Parathyroid adenoma (tissue), 2 donors: ENCODE data around the gene MDH2.

Experiments
- H2AFZ ChIP-seq: fragments of 300-600 bp; sonication (generic); one replicate; pipeline ENCODE4 v1.7.0; 2017; ENCODE audit warnings: antibody characterized with exemption, mild to moderate bottlenecking
- H3K27ac ChIP-seq: fragments of 300-600 bp; sonication (generic); one replicate; pipeline ENCODE4 v1.7.0; 2017
- H3K27me3 ChIP-seq: fragments of 300-600 bp; sonication (generic); one replicate; pipeline ENCODE4 v1.7.0; 2017; ENCODE audit warnings: low read length; ENCODE audit not compliant: control insufficient read depth, insufficient read depth
- H3K36me3 ChIP-seq: fragments of 300-600 bp; sonication (generic); one replicate; pipeline ENCODE4 v1.7.0; 2017; ENCODE audit warnings: low read length; ENCODE audit not compliant: control insufficient read depth, insufficient read depth
- H3K4me1 ChIP-seq: fragments of 300-600 bp; sonication (generic); one replicate; pipeline ENCODE4 v1.7.0; 2017; ENCODE audit warnings: control low read depth
- H3K4me2 ChIP-seq: fragments of 300-600 bp; sonication (generic); one replicate; pipeline ENCODE4 v1.7.0; 2017; ENCODE audit warnings: low read length
- H3K4me3 ChIP-seq: fragments of 300-600 bp; sonication (generic); one replicate; pipeline ENCODE4 v1.7.0; 2017; ENCODE audit warnings: low read depth, low read length
- H3K79me2 ChIP-seq: fragments of 300-600 bp; sonication (generic); one replicate; pipeline ENCODE4 v1.7.0; 2017; ENCODE audit warnings: control low read depth
- H3K9ac ChIP-seq: fragments of 300-600 bp; sonication (generic); one replicate; pipeline ENCODE4 v1.7.0; 2017; ENCODE audit warnings: mild to moderate bottlenecking
- H3K9me3 ChIP-seq: fragments of 300-600 bp; sonication (generic); one replicate; pipeline ENCODE4 v1.7.0; 2017; ENCODE audit warnings: low read length; ENCODE audit not compliant: control insufficient read depth
- TF ChIP-seq, protein P1 (sequence below): fragments of 300-600 bp; sonication (generic); IDR thresholded peaks from one replicate; pipeline ENCODE4 v1.7.0; 2017; ENCODE audit warnings: antibody characterized with exemption, mild to moderate bottlenecking
- donor health status: primary hyperparathyroidism.

Gene MDH2

DNA sequence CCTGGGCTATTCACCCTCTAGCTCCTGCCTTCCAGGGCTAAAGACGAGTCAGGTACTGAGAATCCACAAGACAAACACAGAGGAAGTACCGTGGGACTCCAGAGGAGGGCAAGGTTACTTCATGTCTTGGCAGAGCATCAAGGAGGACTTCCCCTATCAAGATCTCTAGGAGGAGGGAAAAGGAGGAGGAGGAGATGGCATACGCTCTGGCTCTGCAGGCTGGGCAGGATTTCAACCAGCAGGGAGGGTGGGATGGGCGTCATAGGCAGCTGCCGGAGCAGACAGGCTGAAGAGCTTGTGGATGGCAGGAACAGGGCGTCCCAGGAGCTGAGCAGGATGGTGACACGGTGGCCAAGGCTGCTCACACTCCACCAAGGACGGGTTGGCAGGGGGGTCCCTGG, 21.3 kb downstream of the MDH2 start:
- Histone ChIP-seq H3K9ac (no peak overlapping the region), H3K79me2 (no peaks in the 10 kb centered on the region), H3K4me3 (no peak overlapping the region), H3K27me3 (no peaks in the 10 kb centered on the region), H3K4me2 (no peak overlapping the region), H3K36me3 (no peaks in the 10 kb centered on the region), H2AFZ (peak overlapping the region; percentile 72), H3K27ac (peak overlapping the region; percentile 32), H3K9me3 (no peaks in the 10 kb centered on the region), H3K4me1 (no peaks in the 10 kb centered on the region)
- TF ChIP-seq, protein P1, sequence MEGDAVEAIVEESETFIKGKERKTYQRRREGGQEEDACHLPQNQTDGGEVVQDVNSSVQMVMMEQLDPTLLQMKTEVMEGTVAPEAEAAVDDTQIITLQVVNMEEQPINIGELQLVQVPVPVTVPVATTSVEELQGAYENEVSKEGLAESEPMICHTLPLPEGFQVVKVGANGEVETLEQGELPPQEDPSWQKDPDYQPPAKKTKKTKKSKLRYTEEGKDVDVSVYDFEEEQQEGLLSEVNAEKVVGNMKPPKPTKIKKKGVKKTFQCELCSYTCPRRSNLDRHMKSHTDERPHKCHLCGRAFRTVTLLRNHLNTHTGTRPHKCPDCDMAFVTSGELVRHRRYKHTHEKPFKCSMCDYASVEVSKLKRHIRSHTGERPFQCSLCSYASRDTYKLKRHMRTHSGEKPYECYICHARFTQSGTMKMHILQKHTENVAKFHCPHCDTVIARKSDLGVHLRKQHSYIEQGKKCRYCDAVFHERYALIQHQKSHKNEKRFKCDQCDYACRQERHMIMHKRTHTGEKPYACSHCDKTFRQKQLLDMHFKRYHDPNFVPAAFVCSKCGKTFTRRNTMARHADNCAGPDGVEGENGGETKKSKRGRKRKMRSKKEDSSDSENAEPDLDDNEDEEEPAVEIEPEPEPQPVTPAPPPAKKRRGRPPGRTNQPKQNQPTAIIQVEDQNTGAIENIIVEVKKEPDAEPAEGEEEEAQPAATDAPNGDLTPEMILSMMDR, result peak; percentile 43

DNA sequence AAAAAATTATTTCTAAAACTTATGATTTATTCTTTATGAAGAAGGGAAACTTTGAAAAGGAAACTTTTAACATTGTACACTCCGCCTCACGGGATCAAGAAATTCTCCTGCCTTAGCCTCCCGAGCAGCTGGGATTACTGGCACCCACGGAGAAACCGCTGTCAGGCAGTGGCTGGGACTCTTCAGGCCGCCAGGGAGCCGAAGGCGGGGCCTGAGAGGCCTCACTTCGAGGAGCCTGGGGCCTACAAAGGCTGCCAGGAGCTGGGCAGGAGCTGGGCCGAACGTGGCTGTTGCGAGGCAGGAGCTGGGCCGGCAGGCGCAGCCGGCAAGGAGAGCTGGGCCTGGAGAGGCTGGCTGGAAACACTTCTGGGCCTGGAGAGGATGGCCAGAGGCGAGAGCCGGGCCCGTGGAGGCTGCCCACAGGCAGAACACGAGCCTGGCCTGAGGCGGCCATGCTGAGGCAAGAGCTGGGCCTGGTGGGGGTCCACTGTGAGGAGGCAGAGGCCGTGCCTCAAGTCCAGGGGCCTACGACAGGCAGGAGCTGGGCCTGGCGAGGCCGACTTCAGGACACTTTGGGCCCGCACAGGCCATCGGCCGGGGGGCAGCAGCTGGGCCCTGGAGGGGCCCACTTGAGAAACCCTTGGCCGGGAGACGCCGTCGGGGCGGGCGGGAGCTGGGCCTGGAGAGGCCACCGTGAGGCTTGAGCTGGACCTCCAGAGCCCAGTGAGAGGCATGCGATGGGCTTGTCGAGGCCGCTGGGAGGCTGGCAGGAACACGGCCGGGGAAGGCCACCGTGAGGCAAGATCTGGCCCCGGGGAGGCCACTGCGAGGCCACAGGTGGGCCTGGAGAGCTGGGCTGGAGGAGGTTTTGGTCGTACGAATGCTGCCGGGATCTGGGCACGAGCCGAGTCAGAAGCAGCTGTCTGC, 23.7 kb downstream of the MDH2 start:
- no peak overlapping the region for H2AFZ ChIP-seq
- H3K36me3 ChIP-seq, result no peaks in the 10 kb centered on the region
- no peak overlapping the region for H3K4me2 ChIP-seq
- no peaks in the 10 kb centered on the region for H3K9me3 ChIP-seq
- H3K9ac ChIP-seq, result no peak overlapping the region
- H3K4me1 ChIP-seq, result no peaks in the 10 kb centered on the region
- H3K79me2 ChIP-seq, result no peaks in the 10 kb centered on the region
- no peak overlapping the region for H3K27ac ChIP-seq
- TF ChIP-seq, protein P1, result no peak
- H3K4me3 ChIP-seq, result no peak overlapping the region
- H3K27me3 ChIP-seq, result no peaks in the 10 kb centered on the region

DNA sequence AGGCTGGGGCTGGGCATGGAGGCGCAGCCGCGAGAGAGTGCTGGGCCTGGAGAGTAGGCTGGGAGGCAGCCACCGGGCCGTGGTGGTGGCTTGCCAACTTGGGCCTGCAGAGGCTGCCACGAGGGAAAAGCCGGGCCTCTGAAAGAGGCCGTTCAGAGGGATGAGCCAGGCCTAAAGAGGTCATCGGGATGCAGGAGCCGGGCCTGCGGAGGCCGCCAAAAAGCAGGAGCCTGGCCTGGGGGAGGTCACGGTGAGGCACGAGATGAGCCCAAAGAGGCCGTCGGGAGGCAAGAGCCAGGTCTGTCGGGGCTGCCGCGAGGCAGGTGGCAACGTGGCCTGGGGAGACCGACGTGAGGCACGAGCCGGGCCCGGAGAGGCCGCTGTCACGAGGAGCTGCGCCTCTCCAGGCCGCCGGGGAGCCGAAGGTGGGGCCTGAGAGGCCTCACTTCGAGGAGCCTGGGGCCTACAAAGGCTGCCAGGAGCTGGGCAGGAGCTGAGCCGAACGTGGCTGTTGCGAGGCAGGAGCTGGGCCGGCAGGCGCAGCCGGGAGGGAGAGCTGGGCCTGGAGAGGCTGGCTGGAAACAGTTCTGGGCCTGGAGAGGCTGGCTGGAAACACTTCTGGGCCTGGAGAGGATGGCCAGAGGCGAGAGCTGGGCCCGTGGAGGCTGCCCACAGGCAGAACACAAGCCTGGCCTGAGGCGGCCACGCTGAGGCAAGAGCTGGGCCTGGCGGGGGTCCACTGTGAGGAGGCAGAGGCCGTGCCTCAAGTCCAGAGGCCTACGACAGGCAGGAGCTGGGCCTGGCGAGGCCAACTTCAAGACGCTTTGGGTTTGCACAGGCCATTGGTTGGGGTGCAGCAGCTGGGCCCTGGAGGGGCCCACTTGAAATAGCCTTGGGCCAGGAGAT, 24.6 kb downstream of the MDH2 start:
- Histone ChIP-seq H3K9ac (no peak overlapping the region), H3K79me2 (no peaks in the 10 kb centered on the region), H3K4me1 (peaks cover 2% of the 10 kb centered on the region), H3K9me3 (no peaks in the 10 kb centered on the region), H3K4me3 (no peak overlapping the region), H3K36me3 (no peaks in the 10 kb centered on the region), H3K27ac (no peak overlapping the region), H3K27me3 (no peaks in the 10 kb centered on the region), H3K4me2 (no peak overlapping the region), H2AFZ (no peak overlapping the region)
- TF ChIP-seq, protein P1, result no peak

DNA sequence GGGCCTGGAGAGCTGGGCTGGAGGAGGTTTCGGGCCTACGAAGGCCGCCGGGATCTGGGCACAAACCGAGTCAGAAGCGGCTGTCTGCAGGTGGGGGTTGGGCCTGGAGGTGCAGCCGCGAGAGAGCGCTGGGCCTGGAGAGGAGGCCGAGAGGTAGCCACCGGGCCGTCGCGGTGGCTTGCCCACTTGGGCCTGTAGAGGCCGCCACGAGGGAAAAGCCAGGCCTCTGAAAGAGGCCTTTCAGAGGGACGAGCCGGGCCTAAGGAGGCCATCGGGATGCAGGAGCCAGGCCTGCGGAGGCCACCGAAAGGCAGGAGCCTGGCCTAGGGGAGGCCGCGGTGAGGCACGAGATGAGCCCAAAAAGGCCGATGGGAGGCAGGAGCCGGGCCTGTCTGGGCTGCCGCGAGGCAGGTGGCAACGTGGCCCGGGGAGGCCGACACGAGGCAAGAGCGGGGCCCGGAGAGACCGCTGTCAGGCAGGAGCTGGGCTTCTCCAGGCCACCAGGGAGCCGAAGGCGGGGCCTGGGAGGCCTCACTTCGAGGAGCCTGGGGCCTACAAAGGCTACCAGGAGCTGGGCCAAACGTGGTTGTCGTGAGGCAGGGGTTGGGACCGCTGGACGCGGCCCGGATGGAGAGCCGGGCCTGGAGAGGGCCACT, 25.6 kb downstream of the MDH2 start:
- H3K9ac ChIP-seq, result no peak overlapping the region
- H3K4me1 ChIP-seq, result peaks cover 3% of the 10 kb centered on the region
- no peaks in the 10 kb centered on the region for H3K27me3 ChIP-seq
- H3K79me2 ChIP-seq, result no peaks in the 10 kb centered on the region
- H2AFZ ChIP-seq, result no peak overlapping the region
- no peak overlapping the region for H3K4me3 ChIP-seq
- TF ChIP-seq, protein P1, result no peak
- no peaks in the 10 kb centered on the region for H3K36me3 ChIP-seq
- H3K9me3 ChIP-seq, result no peaks in the 10 kb centered on the region
- H3K4me2 ChIP-seq, result no peak overlapping the region
- H3K27ac ChIP-seq, result no peak overlapping the region
